ENCODE data around the gene NAA38.
A peak's percentile ranks its signal among the peaks of the same experiment; 100 is the strongest.

Gene NAA38

DNA sequence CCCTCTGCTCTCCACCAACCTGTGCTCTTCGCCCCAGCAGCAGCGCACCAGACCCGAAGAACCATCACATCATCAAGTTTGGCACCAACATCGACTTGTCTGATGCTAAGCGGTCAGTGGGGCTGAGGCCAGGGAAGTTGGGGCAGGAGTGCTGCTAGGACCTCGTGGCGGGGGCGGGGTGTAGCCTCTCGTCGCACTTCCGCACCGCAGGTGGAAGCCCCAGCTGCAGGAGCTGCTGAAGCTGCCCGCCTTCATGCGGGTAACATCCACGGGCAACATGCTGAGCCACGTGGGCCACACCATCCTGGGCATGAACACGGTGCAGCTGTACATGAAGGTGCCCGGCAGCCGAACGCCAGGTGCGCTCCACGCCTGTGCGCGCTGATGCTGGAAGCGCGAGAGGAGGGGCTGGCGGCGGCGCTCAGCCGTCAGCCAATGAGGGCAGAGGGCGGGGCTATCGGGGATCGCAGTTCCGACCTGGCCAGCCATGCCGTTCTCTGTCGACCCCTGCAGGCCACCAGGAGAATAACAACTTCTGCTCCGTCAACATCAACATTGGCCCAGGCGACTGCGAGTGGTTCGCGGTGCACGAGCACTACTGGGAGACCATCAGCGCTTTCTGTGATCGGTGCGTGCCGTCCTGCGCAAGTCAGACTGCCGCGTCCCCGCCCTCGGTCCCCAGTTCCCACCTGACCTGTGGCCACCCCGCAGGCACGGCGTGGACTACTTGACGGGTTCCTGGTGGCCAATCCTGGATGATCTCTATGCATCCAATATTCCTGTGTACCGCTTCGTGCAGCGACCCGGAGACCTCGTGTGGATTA, 5.7 kb downstream of the NAA38 start (continued):
- TF ChIP-seq, protein P1, sequence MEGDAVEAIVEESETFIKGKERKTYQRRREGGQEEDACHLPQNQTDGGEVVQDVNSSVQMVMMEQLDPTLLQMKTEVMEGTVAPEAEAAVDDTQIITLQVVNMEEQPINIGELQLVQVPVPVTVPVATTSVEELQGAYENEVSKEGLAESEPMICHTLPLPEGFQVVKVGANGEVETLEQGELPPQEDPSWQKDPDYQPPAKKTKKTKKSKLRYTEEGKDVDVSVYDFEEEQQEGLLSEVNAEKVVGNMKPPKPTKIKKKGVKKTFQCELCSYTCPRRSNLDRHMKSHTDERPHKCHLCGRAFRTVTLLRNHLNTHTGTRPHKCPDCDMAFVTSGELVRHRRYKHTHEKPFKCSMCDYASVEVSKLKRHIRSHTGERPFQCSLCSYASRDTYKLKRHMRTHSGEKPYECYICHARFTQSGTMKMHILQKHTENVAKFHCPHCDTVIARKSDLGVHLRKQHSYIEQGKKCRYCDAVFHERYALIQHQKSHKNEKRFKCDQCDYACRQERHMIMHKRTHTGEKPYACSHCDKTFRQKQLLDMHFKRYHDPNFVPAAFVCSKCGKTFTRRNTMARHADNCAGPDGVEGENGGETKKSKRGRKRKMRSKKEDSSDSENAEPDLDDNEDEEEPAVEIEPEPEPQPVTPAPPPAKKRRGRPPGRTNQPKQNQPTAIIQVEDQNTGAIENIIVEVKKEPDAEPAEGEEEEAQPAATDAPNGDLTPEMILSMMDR (tag by site-specific recombination; IDR thresholded peaks at IDR 0.05) = peak; percentile 53
- TF ChIP-seq ZNF335 (tag by site-specific recombination; conservative IDR thresholded peaks at IDR 0.05) (peak; percentile 28; the same call in 1 of the 2 replicates), KLF8 (tag by site-specific recombination; IDR thresholded peaks at IDR 0.05) (0 out of 2 replicates have a peak, but pooled peaks have one; percentile 27), ZNF660 (tag by site-specific recombination; IDR thresholded peaks at IDR 0.05) (0 out of 2 replicates have a peak, but pooled peaks have one; percentile 19), SP3 (tag by site-specific recombination; IDR thresholded peaks at IDR 0.05) (peak; percentile 42; the same call in 1 of the 2 replicates), ZNF133 (tag by site-specific recombination; IDR thresholded peaks at IDR 0.05) (no peak), ZNF654 (tag by site-specific recombination; IDR thresholded peaks at IDR 0.05; ENCODE audit: low read depth) (peak; percentile 31; the same call in 1 of the 2 replicates), SP7 (tag by site-specific recombination; IDR thresholded peaks at IDR 0.05) (0 out of 2 replicates have a peak, but pooled peaks have one; percentile 11)
- TF ChIP-seq, protein P2, sequence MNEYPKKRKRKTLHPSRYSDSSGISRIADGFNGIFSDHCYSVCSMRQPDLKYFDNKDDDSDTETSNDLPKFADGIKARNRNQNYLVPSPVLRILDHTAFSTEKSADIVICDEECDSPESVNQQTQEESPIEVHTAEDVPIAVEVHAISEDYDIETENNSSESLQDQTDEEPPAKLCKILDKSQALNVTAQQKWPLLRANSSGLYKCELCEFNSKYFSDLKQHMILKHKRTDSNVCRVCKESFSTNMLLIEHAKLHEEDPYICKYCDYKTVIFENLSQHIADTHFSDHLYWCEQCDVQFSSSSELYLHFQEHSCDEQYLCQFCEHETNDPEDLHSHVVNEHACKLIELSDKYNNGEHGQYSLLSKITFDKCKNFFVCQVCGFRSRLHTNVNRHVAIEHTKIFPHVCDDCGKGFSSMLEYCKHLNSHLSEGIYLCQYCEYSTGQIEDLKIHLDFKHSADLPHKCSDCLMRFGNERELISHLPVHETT (tag by site-specific recombination; IDR thresholded peaks at IDR 0.05) = no peak
- TF ChIP-seq, protein P3, sequence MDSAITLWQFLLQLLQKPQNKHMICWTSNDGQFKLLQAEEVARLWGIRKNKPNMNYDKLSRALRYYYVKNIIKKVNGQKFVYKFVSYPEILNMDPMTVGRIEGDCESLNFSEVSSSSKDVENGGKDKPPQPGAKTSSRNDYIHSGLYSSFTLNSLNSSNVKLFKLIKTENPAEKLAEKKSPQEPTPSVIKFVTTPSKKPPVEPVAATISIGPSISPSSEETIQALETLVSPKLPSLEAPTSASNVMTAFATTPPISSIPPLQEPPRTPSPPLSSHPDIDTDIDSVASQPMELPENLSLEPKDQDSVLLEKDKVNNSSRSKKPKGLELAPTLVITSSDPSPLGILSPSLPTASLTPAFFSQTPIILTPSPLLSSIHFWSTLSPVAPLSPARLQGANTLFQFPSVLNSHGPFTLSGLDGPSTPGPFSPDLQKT (IDR thresholded peaks at IDR 0.05; ENCODE audit: borderline replicate concordance, low read depth, low read length) = no peak

DNA sequence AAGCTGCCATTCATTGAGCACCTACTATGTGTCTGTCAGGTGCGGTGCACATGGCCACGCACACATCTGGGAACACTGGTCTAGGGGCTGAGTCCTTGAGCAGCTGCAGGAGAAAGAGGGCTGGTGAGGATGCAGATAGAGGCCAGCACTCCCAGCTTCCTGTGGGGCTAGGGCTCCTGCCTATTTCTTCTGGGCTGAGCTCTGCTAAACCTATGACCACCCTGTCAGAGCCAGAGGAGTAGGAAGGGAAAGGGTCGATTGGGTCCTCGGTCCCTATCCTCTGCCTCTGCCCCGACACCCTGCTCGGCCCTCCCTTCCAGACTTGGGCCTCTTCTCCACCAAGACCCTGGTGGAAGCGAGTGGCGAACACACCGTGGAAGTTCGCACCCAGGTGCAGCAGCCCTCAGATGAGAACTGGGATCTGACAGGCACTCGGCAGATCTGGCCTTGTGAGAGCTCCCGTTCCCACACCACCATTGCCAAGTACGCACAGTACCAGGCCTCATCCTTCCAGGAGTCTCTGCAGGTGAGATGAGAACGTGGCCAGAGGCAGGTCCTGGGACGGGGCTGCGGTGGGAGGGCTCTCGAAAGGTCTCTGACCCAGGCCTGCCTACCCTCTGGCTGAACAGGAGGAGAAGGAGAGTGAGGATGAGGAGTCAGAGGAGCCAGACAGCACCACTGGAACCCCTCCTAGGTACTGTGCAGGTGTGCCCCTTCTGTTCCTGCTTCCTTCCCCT, 6.5 kb downstream of the NAA38 start:
- Histone ChIP-seq H3K9me3 (ENCODE audit: control insufficient read depth, insufficient read depth, low read depth, low read length) (no peaks in the 10 kb centered on the region), H3K4me3 (ENCODE audit: low read depth, low read length) (no peak overlapping the region), H3K27ac (ENCODE audit: extremely low read depth, low read depth, low read length) (no peak overlapping the region), H3K36me3 (ENCODE audit: control insufficient read depth in 2 of 2, insufficient read depth in 1 of 2, low read length in 2 of 2) (peaks cover 16 to 75% of the 10 kb centered on the region in 2 experiments), H3K4me1 (ENCODE audit: control insufficient read depth, insufficient read depth, low read length) (no peaks in the 10 kb centered on the region; the same call in 1 of the 2 replicates)
- CTCF ChIA-PET = interaction anchor here (0.5 to 2.8 kb wide), 17 partner anchors 8 to 166 kb away, joined by 3 to 17 read pairs (median 3); partner anchors contain the start of gene KDM6B
- no peak for TF ChIP-seq ZNF341 (tag by site-specific recombination; IDR thresholded peaks at IDR 0.05; ENCODE audit: low read depth)
- TF ChIP-seq, protein P4, sequence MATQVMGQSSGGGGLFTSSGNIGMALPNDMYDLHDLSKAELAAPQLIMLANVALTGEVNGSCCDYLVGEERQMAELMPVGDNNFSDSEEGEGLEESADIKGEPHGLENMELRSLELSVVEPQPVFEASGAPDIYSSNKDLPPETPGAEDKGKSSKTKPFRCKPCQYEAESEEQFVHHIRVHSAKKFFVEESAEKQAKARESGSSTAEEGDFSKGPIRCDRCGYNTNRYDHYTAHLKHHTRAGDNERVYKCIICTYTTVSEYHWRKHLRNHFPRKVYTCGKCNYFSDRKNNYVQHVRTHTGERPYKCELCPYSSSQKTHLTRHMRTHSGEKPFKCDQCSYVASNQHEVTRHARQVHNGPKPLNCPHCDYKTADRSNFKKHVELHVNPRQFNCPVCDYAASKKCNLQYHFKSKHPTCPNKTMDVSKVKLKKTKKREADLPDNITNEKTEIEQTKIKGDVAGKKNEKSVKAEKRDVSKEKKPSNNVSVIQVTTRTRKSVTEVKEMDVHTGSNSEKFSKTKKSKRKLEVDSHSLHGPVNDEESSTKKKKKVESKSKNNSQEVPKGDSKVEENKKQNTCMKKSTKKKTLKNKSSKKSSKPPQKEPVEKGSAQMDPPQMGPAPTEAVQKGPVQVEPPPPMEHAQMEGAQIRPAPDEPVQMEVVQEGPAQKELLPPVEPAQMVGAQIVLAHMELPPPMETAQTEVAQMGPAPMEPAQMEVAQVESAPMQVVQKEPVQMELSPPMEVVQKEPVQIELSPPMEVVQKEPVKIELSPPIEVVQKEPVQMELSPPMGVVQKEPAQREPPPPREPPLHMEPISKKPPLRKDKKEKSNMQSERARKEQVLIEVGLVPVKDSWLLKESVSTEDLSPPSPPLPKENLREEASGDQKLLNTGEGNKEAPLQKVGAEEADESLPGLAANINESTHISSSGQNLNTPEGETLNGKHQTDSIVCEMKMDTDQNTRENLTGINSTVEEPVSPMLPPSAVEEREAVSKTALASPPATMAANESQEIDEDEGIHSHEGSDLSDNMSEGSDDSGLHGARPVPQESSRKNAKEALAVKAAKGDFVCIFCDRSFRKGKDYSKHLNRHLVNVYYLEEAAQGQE (tag by site-specific recombination; IDR thresholded peaks at IDR 0.05) = no peak
- TF ChIP-seq, protein P5, sequence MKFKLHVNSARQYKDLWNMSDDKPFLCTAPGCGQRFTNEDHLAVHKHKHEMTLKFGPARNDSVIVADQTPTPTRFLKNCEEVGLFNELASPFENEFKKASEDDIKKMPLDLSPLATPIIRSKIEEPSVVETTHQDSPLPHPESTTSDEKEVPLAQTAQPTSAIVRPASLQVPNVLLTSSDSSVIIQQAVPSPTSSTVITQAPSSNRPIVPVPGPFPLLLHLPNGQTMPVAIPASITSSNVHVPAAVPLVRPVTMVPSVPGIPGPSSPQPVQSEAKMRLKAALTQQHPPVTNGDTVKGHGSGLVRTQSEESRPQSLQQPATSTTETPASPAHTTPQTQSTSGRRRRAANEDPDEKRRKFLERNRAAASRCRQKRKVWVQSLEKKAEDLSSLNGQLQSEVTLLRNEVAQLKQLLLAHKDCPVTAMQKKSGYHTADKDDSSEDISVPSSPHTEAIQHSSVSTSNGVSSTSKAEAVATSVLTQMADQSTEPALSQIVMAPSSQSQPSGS (tag by site-specific recombination; IDR thresholded peaks at IDR 0.05; ENCODE audit: low read depth) = no peak
- no peak for TF ChIP-seq ZNF558 (tag by site-specific recombination; IDR thresholded peaks at IDR 0.05)
- TF ChIP-seq ZXDB (tag by site-specific recombination; IDR thresholded peaks at IDR 0.05) = no peak
- POLR2A ChIA-PET = interaction anchor here (0.6 to 1.1 kb wide), 4 partner anchors 8 to 359 kb away, joined by 3 to 6 read pairs (median 3); partner anchors contain the start of genes AURKB, KDM6B and TP53

All from HEK293 (cell line).